GM19025 (cell line): ENCODE results near the gene SLC6A8.
"Not testable (repeated sequence)": the region's sequence is repeated elsewhere in the genome, so short reads cannot be mapped to it uniquely, and the experiment has no call there.

Source experiments
- ATAC-seq: cut with Tn5 transposase; IDR thresholded peaks from one replicate; pipeline ENCODE4 v1.9.1; 2021; ENCODE audit warnings: mild to moderate bottlenecking, low read depth, moderate library complexity; ENCODE audit not compliant: unreplicated experiment

SLC6A8 gene

GRCh38 chrX:153742796-153743467 lies 55.2 kb downstream of the SLC6A8 start:
- not testable (repeated sequence) for ATAC-seq

DNA sequence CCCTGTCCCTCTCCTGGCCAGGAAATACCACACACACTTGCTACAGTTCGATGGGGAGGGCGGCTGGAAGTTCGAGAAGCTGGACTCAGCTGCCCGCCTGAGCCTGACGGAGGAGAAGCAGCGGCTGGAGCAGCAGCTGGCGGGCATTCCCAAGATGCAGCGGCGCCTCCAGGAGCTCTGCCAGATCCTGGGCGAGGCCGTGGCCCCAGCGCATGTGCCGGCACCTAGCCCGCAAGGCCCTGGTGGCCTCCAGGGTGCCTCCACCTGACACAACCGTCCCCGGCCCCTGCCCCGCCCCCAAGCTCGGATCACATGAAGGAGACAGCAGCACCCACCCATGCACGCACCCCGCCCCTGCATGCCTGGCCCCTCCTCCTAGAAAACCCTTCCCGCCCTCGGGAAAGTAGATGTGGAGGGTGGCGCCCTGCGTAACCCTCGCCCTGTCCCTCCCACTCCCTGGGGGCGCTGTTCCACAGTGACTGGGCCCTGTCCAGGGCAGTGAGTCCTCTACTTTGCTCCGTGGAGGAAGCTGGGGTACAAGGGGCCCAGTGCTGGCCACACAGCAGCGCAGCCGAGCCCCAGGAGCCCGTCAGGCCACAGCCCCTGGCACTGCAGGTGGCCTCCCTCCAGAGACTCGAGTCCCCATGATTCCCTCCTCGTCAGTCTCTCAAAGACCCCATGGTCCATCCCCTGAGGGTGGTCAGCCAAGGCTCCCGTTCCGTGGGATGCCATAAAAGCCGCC lies 55.9 kb downstream of the SLC6A8 start:
- not testable (repeated sequence) for ATAC-seq

- ATAC-seq = no peak
Measured at GRCh38 chrX:153744210-153745066, 56.7 kb downstream of the SLC6A8 start.

DNA sequence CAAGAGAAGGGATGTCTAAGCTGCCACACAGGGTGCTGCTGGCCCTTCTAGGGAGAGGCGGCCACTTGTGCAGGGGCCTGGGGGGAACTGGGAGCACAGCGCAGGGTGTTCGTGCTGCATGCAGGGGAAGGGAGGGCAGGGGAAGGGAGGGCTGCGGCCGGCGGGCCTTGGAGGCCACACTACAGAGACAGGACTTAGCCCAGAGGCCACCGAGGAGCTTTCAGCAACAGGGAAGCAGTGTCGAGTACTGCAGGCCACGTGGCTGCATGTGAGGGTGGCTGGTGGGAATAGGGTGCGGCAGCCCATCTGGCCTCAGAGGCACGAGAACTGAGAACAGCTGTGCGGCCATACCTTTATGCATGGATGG lies 57.3 kb downstream of the SLC6A8 start:
- ATAC-seq = not testable (repeated sequence)
